Endothelial cell of umbilical vein (primary cell): ENCODE measurements around the gene DDIT4. TPM values are rescaled to one million over a fixed set of nuclear protein-coding genes. Genes with fewer than 3 reads are reported as not detected.

Source experiments
- BruUV-seq: library from RNA; stranded (reverse); fragments of 400-500 nt; replicated peaks from 2 replicates; lab custom pipeline; 2021; lab: Mats Ljungman, UMichigan
- CTCF ChIA-PET: fragments of 300-600, 350-600 bp; sonication (Branson Sonifier 250); formaldehyde crosslinking; loops from one replicate; lab custom pipeline; 2021; ENCODE audit warnings: antibody characterized with exemption, inconsistent platforms; lab: Charles Lee
- POLR2A ChIA-PET: fragments of 300-600, 350-600 bp; sonication (Branson Sonifier 250); formaldehyde crosslinking; loops from one replicate; lab custom pipeline; 2021; ENCODE audit warnings: antibody characterized with exemption, inconsistent platforms; lab: Charles Lee
- DNase-seq: peaks from one replicate; pipeline ENCODE4 v3.0.0-alpha.2; 2011; ENCODE audit warnings: low read depth, low spot score
- FAIRE-seq: peaks from 2 replicates; lab custom pipeline; 2011; peaks lifted over from hg19 to GRCh38; lab: Jason Lieb, UNC
- H2AFZ ChIP-seq: 2 replicates; pipeline ENCODE4 v1.6.0; 2012; ENCODE audit warnings: low read depth, low read length, control low read depth, inconsistent platforms
- H3K27ac ChIP-seq: 2 replicates; pipeline ENCODE4 v1.5.1; 2011; ENCODE audit warnings: low read depth, mild to moderate bottlenecking, control low read depth, low read length, moderate library complexity; ENCODE audit not compliant: insufficient read depth
- H3K27me3 ChIP-seq, 2 experiments: 2 replicates each; pipeline versions ENCODE4 v1.6.0 to v1.6.1; 2011; ENCODE audit warnings: low read length in 2 of 2, mixed read lengths in 1 of 2; ENCODE audit not compliant: control insufficient read depth in 2 of 2, insufficient read depth in 2 of 2
- H3K36me3 ChIP-seq, 2 experiments: 2 replicates in 1 of 2; 3 replicates in 1 of 2; pipeline ENCODE4 v1.5.1; 2011; ENCODE audit warnings: low read length in 2 of 2, mild to moderate bottlenecking in 1 of 2, moderate library complexity in 1 of 2; ENCODE audit not compliant: control insufficient read depth in 2 of 2, insufficient read depth in 2 of 2; ENCODE audit errors: extremely low read depth in 1 of 2
- H3K4me1 ChIP-seq: 3 replicates; pipeline ENCODE4 v1.5.1; 2011; ENCODE audit warnings: mild to moderate bottlenecking, low read length; ENCODE audit not compliant: control insufficient read depth, insufficient read depth; ENCODE audit errors: extremely low read depth
- H3K4me2 ChIP-seq: 2 replicates; pipeline ENCODE4 v1.6.1; 2011; ENCODE audit warnings: low read length, control low read depth, mixed read lengths; ENCODE audit not compliant: insufficient read depth
- H3K4me3 ChIP-seq, 3 experiments: fragments of 200-600 bp in 1 of 3; sonication (generic), shearing (Covaris generic) in 1 of 3; replicated peaks in 1 of 3; 2 replicates each; pipeline ENCODE4 v1.5.1; 2011 to 2016; ENCODE audit warnings: control low read depth in 3 of 3, low read length in 3 of 3, mild to moderate bottlenecking in 2 of 3, inconsistent platforms in 1 of 3, low read depth in 1 of 3, moderate library complexity in 1 of 3; ENCODE audit not compliant: insufficient read depth in 1 of 3
- H3K79me2 ChIP-seq: 2 replicates; pipeline ENCODE4 v1.6.0; 2012; ENCODE audit warnings: low read length, inconsistent platforms; ENCODE audit not compliant: control insufficient read depth, insufficient read depth
- H3K9ac ChIP-seq: replicated peaks from 2 replicates; pipeline ENCODE3; 2011; ENCODE audit warnings: low read length, control low read depth; ENCODE audit not compliant: insufficient read depth; ENCODE audit errors: extremely low read depth
- H3K9me1 ChIP-seq: replicated peaks from 3 replicates; pipeline ENCODE4 v1.6.0; 2011; ENCODE audit warnings: mild to moderate bottlenecking, low read length; ENCODE audit not compliant: control insufficient read depth, insufficient read depth; ENCODE audit errors: extremely low read depth
- H3K9me3 ChIP-seq: replicated peaks from 2 replicates; pipeline ENCODE4 v1.5.1; 2012; ENCODE audit warnings: low read length, inconsistent platforms; ENCODE audit not compliant: control insufficient read depth, insufficient read depth
- H4K20me1 ChIP-seq: replicated peaks from 2 replicates; pipeline ENCODE3; 2011; ENCODE audit warnings: mild to moderate bottlenecking, low read length; ENCODE audit not compliant: control insufficient read depth, insufficient read depth; ENCODE audit errors: extremely low read depth
- EZH2 ChIP-seq: IDR thresholded peaks from 2 replicates; pipeline ENCODE4 v1.6.1; 2012; ENCODE audit warnings: borderline replicate concordance, low read depth, mild to moderate bottlenecking, moderate library complexity, low read length, inconsistent platforms; ENCODE audit not compliant: severe bottlenecking
- FOS ChIP-seq: IDR thresholded peaks from 2 replicates; pipeline ENCODE4 v1.6.1; 2011; ENCODE audit warnings: mild to moderate bottlenecking, low read length, moderate library complexity, borderline replicate concordance; ENCODE audit not compliant: insufficient read depth
- GATA2 ChIP-seq: IDR thresholded peaks from 2 replicates; pipeline ENCODE4 v1.7.0; 2011; ENCODE audit warnings: low read depth, mild to moderate bottlenecking, moderate library complexity, mixed read lengths, low read length; ENCODE audit not compliant: insufficient read length, insufficient read depth
- JUN ChIP-seq: IDR thresholded peaks from 2 replicates; pipeline ENCODE4 v1.6.1; 2011; ENCODE audit warnings: borderline replicate concordance, low read depth; ENCODE audit not compliant: insufficient read length, insufficient read depth
- MYC ChIP-seq: IDR thresholded peaks from one replicate; pipeline ENCODE4 v1.6.1; 2011; ENCODE audit warnings: mild to moderate bottlenecking, low read depth, low read length
- POLR2A ChIP-seq: IDR thresholded peaks from 2 replicates; pipeline ENCODE4 v1.6.1; 2012; ENCODE audit warnings: low read depth, mild to moderate bottlenecking, control low read depth, low read length
- POLR2AphosphoS5 ChIP-seq: IDR thresholded peaks from 2 replicates; pipeline ENCODE4 v1.6.1; 2012; ENCODE audit warnings: low read depth, mild to moderate bottlenecking, control low read depth, low read length, moderate library complexity; ENCODE audit not compliant: insufficient read depth
- dilution Hi-C: fragments of 300-500 bp; cut with MboI; formaldehyde crosslinking; loops from one replicate; pipeline ENCODE4 v1.15.0; 2019; ENCODE audit warnings: low sequenced_read_pairs; ENCODE audit not compliant: extremely low pct_ligation_motif_present
- intact Hi-C: fragments of 100-400 bp; cut with micrococcal nuclease; formaldehyde crosslinking; loops from one replicate; pipeline ENCODE4 v1.10.0; 2022
- polyA plus RNA-seq, 4 experiments: library from polyadenylated mRNA; depleted of rRNA in 3 of 4; stranded (reverse) in 3 of 4; unstranded in 1 of 4; fragments of >200 nt; gene quantifications; 2 replicates each; pipeline versions ENCODE4 v1.2.1 to v1.2.3, GENCODE V29; 2011 to 2012; ENCODE audit warnings: missing spikeins in 1 of 4
- total RNA-seq: library from RNA; stranded (reverse); gene quantifications from 2 replicates; pipeline ENCODE4 v1.2.3, GENCODE V29; 2021
- TF ChIP-seq, protein P1 (sequence below): IDR thresholded peaks from 2 replicates; pipeline ENCODE4 v1.6.1; 2011; ENCODE audit not compliant: insufficient read depth, insufficient read length
- TF ChIP-seq, protein P2 (sequence below), 2 donors: IDR thresholded peaks; 1 replicate in 1 of 2; 2 replicates in 1 of 2; pipeline ENCODE4 v1.5.1; 2011; ENCODE audit warnings: low read length in 2 of 2, mild to moderate bottlenecking in 2 of 2, moderate library complexity in 2 of 2, control low read depth in 1 of 2, inconsistent platforms in 1 of 2, low read depth in 1 of 2; ENCODE audit not compliant: insufficient read depth in 1 of 2; ENCODE audit errors: extremely low read depth in 1 of 2

Gene DDIT4
- total and polyA plus RNA-seq, 2 donors (not counting 3 experiments of a cell fraction or from before 2014, with no cell fraction given): 60.4 to 65.3 TPM

DNA sequence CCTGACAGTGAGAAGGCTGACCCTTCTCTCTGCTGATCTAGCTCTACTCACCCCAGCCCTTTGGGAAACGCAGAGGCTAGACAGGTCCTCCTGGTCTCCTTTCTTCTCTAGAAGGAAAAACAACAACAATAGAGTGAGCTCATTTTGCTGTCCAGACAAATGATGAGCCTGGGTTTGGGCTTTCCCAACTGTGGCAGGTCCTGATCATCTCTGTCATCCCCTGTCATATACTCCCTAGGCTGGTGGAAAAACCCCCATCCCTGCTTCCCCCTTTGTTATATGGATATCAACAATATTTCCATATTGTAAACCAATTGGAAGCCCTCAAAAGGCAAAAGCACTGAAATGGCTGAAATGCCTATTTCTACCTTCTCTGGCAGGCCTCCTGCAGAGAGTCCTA, 9.2 kb upstream of the DDIT4 start:
- Histone ChIP-seq H3K27ac (no peak overlapping the region), H3K9me3 (no peaks in the 10 kb centered on the region), H3K9ac (no peak overlapping the region), H3K4me1 (peaks cover 17% of the 10 kb centered on the region), H3K9me1 (no peaks in the 10 kb centered on the region), H3K27me3 (no peaks in the 10 kb centered on the region), H4K20me1 (no peaks in the 10 kb centered on the region), H3K79me2 (no peaks in the 10 kb centered on the region), H2AFZ (no peak overlapping the region), H3K36me3 (no peaks in the 10 kb centered on the region), H3K4me3 (no peak overlapping the region), H3K4me2 (no peak overlapping the region)
- no peak for FAIRE-seq
- intact Hi-C loops (no loop called here), dilution Hi-C loops (no loop called here)
- ChIA-PET POLR2A (interaction anchor here (1.6 kb wide), 1 partner anchor 9 kb away, joined by 5 read pairs; no protein-coding TSS in a partner anchor), CTCF (interaction anchor here (1.3 to 1.5 kb wide), 2 partner anchors 11 to 74 kb away, joined by 3 to 4 read pairs; no protein-coding TSS in a partner anchor)
- BruUV-seq: no TSS peak
- no peak for DNase-seq
- TF ChIP-seq, protein P1, sequence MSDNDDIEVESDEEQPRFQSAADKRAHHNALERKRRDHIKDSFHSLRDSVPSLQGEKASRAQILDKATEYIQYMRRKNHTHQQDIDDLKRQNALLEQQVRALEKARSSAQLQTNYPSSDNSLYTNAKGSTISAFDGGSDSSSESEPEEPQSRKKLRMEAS: no peak
- TF ChIP-seq MYC: no peak
- TF ChIP-seq POLR2AphosphoS5: no peak
- no peak for TF ChIP-seq GATA2
- no peak for TF ChIP-seq EZH2

DNA sequence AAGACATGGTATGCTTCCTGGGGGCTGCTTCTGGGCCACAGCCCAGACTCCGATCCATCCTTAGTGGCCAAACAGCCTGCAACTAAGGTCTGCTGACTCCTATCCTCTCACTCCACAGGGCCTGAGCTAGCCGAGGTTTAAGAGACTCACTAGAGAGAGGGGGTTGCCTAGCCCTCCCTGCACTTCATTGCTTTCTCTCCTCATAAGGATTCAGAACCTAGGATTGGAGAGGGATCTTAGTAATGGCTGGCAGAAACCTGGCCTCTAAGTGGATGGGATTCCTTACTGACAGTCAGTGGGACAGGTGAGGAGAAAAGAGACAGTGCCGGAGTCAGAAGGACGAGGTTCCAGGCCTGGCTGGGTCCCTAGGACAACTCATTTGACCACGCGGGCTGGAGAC, 8.2 kb upstream of the DDIT4 start:
- no peaks in the 10 kb centered on the region for H4K20me1 ChIP-seq
- no peak overlapping the region for H3K9ac ChIP-seq
- no peak for DNase-seq
- CTCF ChIA-PET: no interaction called here
- no peak for FAIRE-seq
- TF ChIP-seq EZH2: no peak
- no peak for TF ChIP-seq POLR2A
- TF ChIP-seq POLR2AphosphoS5: no peak
- TF ChIP-seq, protein P2, sequence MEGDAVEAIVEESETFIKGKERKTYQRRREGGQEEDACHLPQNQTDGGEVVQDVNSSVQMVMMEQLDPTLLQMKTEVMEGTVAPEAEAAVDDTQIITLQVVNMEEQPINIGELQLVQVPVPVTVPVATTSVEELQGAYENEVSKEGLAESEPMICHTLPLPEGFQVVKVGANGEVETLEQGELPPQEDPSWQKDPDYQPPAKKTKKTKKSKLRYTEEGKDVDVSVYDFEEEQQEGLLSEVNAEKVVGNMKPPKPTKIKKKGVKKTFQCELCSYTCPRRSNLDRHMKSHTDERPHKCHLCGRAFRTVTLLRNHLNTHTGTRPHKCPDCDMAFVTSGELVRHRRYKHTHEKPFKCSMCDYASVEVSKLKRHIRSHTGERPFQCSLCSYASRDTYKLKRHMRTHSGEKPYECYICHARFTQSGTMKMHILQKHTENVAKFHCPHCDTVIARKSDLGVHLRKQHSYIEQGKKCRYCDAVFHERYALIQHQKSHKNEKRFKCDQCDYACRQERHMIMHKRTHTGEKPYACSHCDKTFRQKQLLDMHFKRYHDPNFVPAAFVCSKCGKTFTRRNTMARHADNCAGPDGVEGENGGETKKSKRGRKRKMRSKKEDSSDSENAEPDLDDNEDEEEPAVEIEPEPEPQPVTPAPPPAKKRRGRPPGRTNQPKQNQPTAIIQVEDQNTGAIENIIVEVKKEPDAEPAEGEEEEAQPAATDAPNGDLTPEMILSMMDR (IDR thresholded peaks at IDR 0.05; ENCODE audit: extremely low read depth in 1 of 2, insufficient read depth in 1 of 2, low read depth in 1 of 2, low read length in 2 of 2): no peak
- TF ChIP-seq FOS: no peak
- no peak for TF ChIP-seq MYC
- TF ChIP-seq JUN: no peak
- no peak for TF ChIP-seq GATA2
- TF ChIP-seq, protein P1: no peak
- H3K4me3 ChIP-seq: no peak overlapping the region
- no peak overlapping the region for H3K27ac ChIP-seq
- no peaks in the 10 kb centered on the region for H3K27me3 ChIP-seq
- dilution Hi-C loops: no loop called here
- H3K79me2 ChIP-seq: no peaks in the 10 kb centered on the region
- H3K36me3 ChIP-seq: no peaks in the 10 kb centered on the region
- no peaks in the 10 kb centered on the region for H3K9me3 ChIP-seq
- no TSS peak for BruUV-seq
- no peak overlapping the region for H2AFZ ChIP-seq
- H3K4me1 ChIP-seq: peaks cover 10% of the 10 kb centered on the region
- no peak overlapping the region for H3K4me2 ChIP-seq
- intact Hi-C loops: no loop called here
- H3K9me1 ChIP-seq: no peaks in the 10 kb centered on the region
- POLR2A ChIA-PET: interaction anchor here (1.1 to 1.6 kb wide), 2 partner anchors 8 to 55 kb away, joined by 5 to 8 read pairs; no protein-coding TSS in a partner anchor
